ENCODE data around the gene CMIP. TPM values are rescaled to one million over a fixed set of nuclear protein-coding genes. Genes with fewer than 3 reads are reported as not detected.
A peak's percentile ranks its signal among the peaks of the same experiment; 100 is the strongest.

The CMIP gene
- total RNA-seq, 1 donor from 2014 or later = 6.6 TPM

- H3K9me3 Mint-ChIP-seq = no peaks in the 10 kb centered on the region
- peaks cover 61% of the 10 kb centered on the region for H3K79me2 ChIP-seq (ENCODE audit: low read depth)
- H4K20me1 ChIP-seq (ENCODE audit: low read depth) = peaks cover 90% of the 10 kb centered on the region
These were observed 118.3 kb downstream of the CMIP start for GRCh38 chr16:81562926-81563325.

DNA sequence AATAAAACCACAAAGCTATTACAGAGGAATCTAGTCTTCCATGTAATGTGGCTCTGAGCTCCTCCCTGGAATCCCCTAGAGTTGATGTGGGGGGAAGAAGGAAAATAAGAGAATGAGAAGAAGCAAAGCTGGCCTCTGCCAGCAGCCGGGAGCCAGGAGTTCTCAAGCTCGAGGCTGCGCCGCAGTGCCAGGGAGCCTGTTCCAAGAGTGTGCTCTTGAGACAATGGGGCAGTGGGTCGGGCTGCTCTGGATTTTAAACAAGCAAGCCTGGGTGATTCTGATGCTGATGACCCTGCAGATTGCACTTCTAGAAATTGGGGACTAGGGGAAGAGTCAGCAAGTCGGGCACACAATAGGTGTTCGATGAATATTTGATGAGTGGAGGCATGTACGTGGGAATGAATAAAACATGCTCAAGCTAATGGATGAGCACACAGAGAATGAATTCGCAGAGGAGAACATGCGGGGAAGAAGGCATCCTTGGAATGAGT, 119.9 kb downstream of the CMIP start:
- H3K4me2 ChIP-seq = no peak overlapping the region
- no peaks in the 10 kb centered on the region for H3K27me3 ChIP-seq
- no peaks in the 10 kb centered on the region for H3F3A ChIP-seq (ENCODE audit: low read depth)
- Mint-ChIP-seq H3K4me1 (peaks cover 34% of the 10 kb centered on the region), H3K36me3 (peaks cover 3% of the 10 kb centered on the region), H3K27me3 (ENCODE audit: insufficient read depth, low read depth) (peaks cover 6% of the 10 kb centered on the region), H3K4me3 (no peak overlapping the region), H3K9me3 (no peaks in the 10 kb centered on the region), H3K27ac (no peak overlapping the region)
- H3K36me3 ChIP-seq = no peaks in the 10 kb centered on the region
- TF ChIP-seq EZH2 (IDR thresholded peaks at IDR 0.05) = no peak
- TF ChIP-seq, protein P1, sequence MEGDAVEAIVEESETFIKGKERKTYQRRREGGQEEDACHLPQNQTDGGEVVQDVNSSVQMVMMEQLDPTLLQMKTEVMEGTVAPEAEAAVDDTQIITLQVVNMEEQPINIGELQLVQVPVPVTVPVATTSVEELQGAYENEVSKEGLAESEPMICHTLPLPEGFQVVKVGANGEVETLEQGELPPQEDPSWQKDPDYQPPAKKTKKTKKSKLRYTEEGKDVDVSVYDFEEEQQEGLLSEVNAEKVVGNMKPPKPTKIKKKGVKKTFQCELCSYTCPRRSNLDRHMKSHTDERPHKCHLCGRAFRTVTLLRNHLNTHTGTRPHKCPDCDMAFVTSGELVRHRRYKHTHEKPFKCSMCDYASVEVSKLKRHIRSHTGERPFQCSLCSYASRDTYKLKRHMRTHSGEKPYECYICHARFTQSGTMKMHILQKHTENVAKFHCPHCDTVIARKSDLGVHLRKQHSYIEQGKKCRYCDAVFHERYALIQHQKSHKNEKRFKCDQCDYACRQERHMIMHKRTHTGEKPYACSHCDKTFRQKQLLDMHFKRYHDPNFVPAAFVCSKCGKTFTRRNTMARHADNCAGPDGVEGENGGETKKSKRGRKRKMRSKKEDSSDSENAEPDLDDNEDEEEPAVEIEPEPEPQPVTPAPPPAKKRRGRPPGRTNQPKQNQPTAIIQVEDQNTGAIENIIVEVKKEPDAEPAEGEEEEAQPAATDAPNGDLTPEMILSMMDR (IDR thresholded peaks at IDR 0.05) = no peak
- no peak for TF ChIP-seq EZH2phosphoT487 (IDR thresholded peaks at IDR 0.05)
- no peak for DNase-seq (ENCODE audit: low spot score)
- H3K9ac ChIP-seq = no peak overlapping the region
- no peak overlapping the region for H3K27ac ChIP-seq
- H2AFZ ChIP-seq (replicated peaks) = no peak overlapping the region
- peaks cover 3% of the 10 kb centered on the region for H3K4me1 ChIP-seq
- H3K4me3 ChIP-seq = no peak overlapping the region
- H4K20me1 ChIP-seq (ENCODE audit: low read depth) = peaks cover 90% of the 10 kb centered on the region
- H3K9me3 ChIP-seq (ENCODE audit: low read depth) = no peaks in the 10 kb centered on the region
- peaks cover 58% of the 10 kb centered on the region for H3K79me2 ChIP-seq (ENCODE audit: low read depth)

More at GRCh38 chr16:81562926-81563325, 118.3 kb downstream of the CMIP start:
- Mint-ChIP-seq H3K4me1 (peaks cover 30% of the 10 kb centered on the region), H3K36me3 (peaks cover 3% of the 10 kb centered on the region), H3K27me3 (ENCODE audit: insufficient read depth, low read depth) (peaks cover 8% of the 10 kb centered on the region), H3K4me3 (no peak overlapping the region), H3K27ac (no peak overlapping the region)
- no peaks in the 10 kb centered on the region for H3F3A ChIP-seq (ENCODE audit: low read depth)
- DNase-seq (ENCODE audit: low spot score) = no peak
- H3K4me2 ChIP-seq = no peak overlapping the region
- H3K27ac ChIP-seq = no peak overlapping the region
- no peaks in the 10 kb centered on the region for H3K36me3 ChIP-seq
- H3K27me3 ChIP-seq = no peaks in the 10 kb centered on the region
- H3K9ac ChIP-seq = no peak overlapping the region
- TF ChIP-seq, protein P1 (IDR thresholded peaks at IDR 0.05) = no peak
- TF ChIP-seq EZH2phosphoT487 (IDR thresholded peaks at IDR 0.05) (no peak), EZH2 (IDR thresholded peaks at IDR 0.05) (no peak)
- H3K4me1 ChIP-seq = peaks cover 10% of the 10 kb centered on the region
- H3K4me3 ChIP-seq = no peak overlapping the region
- no peak overlapping the region for H2AFZ ChIP-seq (replicated peaks)
- no peaks in the 10 kb centered on the region for H3K9me3 ChIP-seq (ENCODE audit: low read depth)

DNA sequence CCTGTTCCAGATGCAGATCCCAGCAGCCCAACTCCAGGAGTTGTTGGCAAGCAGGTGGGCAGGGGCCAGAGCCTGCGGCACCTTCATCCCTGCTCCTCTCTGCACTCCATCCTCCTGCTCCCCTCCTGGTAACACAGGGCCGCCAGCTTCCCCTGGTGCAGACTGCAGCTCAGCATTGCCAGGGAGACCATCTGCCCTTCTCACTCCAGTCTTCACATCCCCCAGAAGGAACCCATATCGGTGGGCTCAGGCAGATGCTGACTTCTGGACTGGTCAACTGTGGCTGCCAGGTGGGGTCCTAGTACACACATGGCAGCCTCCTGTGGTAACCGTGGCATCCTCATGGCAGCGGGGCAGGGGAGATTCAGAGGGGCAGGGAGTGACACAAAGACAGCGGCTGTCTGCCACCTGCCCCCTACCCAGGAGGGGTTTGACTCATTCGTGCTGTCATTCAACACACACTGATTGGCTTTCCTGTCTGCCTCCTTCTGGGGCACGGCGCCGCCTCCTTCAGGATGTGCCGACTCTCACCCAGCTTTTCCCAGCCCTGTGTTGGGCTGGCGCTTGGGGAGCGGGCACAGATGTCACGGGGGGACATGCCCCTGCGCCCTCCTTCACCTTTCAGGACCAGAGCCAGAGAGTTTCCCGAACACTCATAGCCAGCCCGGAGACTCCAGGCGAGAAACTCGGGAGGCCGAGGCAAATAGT, 120.9 kb downstream of the CMIP start:
- Histone ChIP-seq H2AFZ (replicated peaks) (no peak overlapping the region), H3K4me2 (no peak overlapping the region), H3K9ac (no peak overlapping the region), H3K36me3 (no peaks in the 10 kb centered on the region), H3K27me3 (no peaks in the 10 kb centered on the region), H3K9me3 (ENCODE audit: low read depth) (no peaks in the 10 kb centered on the region), H3K4me1 (peaks cover 3% of the 10 kb centered on the region), H3K27ac (no peak overlapping the region), H3F3A (ENCODE audit: low read depth) (no peaks in the 10 kb centered on the region), H4K20me1 (ENCODE audit: low read depth) (peaks cover 97% of the 10 kb centered on the region), H3K4me3 (no peak overlapping the region), H3K79me2 (ENCODE audit: low read depth) (peaks cover 57% of the 10 kb centered on the region)
- Mint-ChIP-seq H3K9me3 (no peaks in the 10 kb centered on the region), H3K4me1 (peaks cover 44% of the 10 kb centered on the region), H3K36me3 (peaks cover 3% of the 10 kb centered on the region), H3K27me3 (ENCODE audit: insufficient read depth, low read depth) (peaks cover 4% of the 10 kb centered on the region), H3K4me3 (no peak overlapping the region), H3K27ac (peak overlapping the region; percentile 76)
- TF ChIP-seq, protein P1 (IDR thresholded peaks at IDR 0.05) = no peak
- TF ChIP-seq EZH2phosphoT487 (IDR thresholded peaks at IDR 0.05) (no peak), EZH2 (IDR thresholded peaks at IDR 0.05) (no peak)
- no peak for DNase-seq (ENCODE audit: low spot score)

Data from neural progenitor cell (in vitro differentiated cells).